NB4 (cell line): ENCODE results near the gene NECTIN3.

Source experiments
- POLR2A ChIP-seq: IDR thresholded peaks from 2 replicates; pipeline ENCODE4 v1.6.1; 2011; ENCODE audit warnings: mild to moderate bottlenecking; ENCODE audit not compliant: insufficient read length; ENCODE audit errors: extremely low read depth
- TF ChIP-seq, protein P1 (sequence below): IDR thresholded peaks from one replicate; pipeline ENCODE4 v1.5.1; 2012; ENCODE audit warnings: low read depth, low read length

DNA sequence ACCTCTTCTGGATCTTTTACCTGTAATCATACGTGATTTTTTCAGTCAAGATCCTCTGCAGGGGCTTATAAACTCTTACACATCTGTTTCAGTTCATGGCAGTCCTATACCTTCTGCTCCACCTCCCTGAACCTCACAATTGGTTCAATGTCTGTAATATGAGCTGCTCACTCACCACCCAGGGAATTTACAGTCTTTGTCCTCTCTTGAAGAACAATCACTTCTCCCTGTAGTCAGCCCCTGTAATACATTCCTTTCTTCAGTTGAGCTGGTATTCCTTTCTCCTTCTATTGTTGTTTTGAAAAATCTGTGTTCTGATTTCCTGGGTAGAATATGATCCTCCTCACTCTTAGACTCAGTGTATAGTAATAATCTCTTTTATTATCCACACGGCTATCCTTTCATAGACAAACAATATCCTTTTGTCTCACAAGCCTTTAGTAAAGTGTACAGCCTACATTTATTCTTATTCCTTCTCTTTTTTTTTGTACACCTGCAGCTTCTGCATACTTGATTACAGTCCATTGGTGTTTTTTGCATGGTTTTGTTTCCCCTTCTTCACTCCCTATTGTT is 101.8 kb downstream of the NECTIN3 start:
- TF ChIP-seq POLR2A: no peak
- TF ChIP-seq, protein P1, sequence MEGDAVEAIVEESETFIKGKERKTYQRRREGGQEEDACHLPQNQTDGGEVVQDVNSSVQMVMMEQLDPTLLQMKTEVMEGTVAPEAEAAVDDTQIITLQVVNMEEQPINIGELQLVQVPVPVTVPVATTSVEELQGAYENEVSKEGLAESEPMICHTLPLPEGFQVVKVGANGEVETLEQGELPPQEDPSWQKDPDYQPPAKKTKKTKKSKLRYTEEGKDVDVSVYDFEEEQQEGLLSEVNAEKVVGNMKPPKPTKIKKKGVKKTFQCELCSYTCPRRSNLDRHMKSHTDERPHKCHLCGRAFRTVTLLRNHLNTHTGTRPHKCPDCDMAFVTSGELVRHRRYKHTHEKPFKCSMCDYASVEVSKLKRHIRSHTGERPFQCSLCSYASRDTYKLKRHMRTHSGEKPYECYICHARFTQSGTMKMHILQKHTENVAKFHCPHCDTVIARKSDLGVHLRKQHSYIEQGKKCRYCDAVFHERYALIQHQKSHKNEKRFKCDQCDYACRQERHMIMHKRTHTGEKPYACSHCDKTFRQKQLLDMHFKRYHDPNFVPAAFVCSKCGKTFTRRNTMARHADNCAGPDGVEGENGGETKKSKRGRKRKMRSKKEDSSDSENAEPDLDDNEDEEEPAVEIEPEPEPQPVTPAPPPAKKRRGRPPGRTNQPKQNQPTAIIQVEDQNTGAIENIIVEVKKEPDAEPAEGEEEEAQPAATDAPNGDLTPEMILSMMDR: no peak
